Measurements from ENCODE around the gene CIBAR2. TPM values are rescaled to one million over a fixed set of nuclear protein-coding genes. Genes with fewer than 3 reads are reported as not detected.

The CIBAR2 gene
- total and polyA plus RNA-seq, 2 donors (not counting 1 experiment from before 2014, with no cell fraction given): not detected

DNA sequence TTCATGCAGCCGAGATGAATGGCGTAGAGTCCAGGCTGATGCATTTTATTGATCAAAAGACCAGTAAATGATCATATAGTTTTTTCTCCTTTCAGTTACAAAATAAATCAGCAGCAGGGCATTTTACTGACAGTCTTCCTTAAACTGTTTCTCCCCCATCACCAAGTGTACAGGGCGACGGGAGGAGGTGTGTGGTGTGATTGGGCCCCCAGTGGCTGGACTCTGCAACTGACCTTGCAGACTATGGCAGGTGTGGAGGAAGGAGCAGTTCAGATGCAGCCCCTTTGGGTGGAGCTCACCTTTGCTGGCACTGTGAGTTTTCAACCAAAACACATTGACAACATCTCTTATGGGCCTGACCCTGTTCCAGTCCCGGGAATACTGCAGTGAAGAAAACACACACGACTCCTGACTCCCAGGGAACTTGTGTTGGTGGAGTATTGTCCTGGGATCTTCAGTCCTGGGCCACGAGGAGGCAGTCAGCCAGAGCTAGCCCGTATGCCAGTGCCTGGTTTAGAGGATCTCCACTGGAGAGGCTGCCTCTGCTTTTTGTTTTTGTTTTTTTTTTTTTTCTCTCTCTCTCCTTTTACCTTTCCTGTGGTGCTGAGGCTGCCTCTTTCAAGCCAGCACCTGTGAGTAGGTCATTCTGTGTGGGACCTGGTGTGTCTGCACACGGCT is 54.9 kb downstream of the CIBAR2 start:
- DNase-seq (ENCODE audit: low read depth in 2 of 2): no peak

GRCh38 chr16:85056211-85056748 is 56.0 kb downstream of the CIBAR2 start:
- peak; percentile 31 to 57 for DNase-seq (ENCODE audit: low read depth in 2 of 2)

More for the DNA sequence above, 54.9 kb downstream of the CIBAR2 start:
- H3K4me1 ChIP-seq (ENCODE audit: control insufficient read depth, extremely low read depth, insufficient read depth, low read length): peaks cover 5% of the 10 kb centered on the region
- no peak overlapping the region for H3K4me2 ChIP-seq (ENCODE audit: extremely low read depth, insufficient read depth, low read length)
- no peak overlapping the region for H3K9ac ChIP-seq (ENCODE audit: insufficient read depth, low read length)
- no peak overlapping the region for H2AFZ ChIP-seq (ENCODE audit: low read length)
- no peaks in the 10 kb centered on the region for H3K27me3 ChIP-seq (ENCODE audit: control insufficient read depth, insufficient read depth, low read length)
- H3K4me3 ChIP-seq (replicated peaks in 1 of 4; ENCODE audit: control extremely low read depth in 1 of 4, insufficient read depth in 1 of 4, low read depth in 3 of 4, low read length in 4 of 4): no peak overlapping the region
- no peak overlapping the region for H3K27ac ChIP-seq (ENCODE audit: insufficient read depth, low read length)
- no peak for TF ChIP-seq CTCF (conservative IDR thresholded peaks at IDR 0.05 in 1 of 2, IDR thresholded peaks at IDR 0.05 in 1 of 2; ENCODE audit: low read depth in 1 of 2, low read length in 2 of 2)
- no peak for TF ChIP-seq EZH2 (IDR thresholded peaks at IDR 0.05; ENCODE audit: low read length, missing control alignments)
- no peaks in the 10 kb centered on the region for H3K79me2 ChIP-seq (ENCODE audit: control insufficient read depth, insufficient read depth, low read length)
- no peaks in the 10 kb centered on the region for H3K36me3 ChIP-seq (ENCODE audit: control insufficient read depth, insufficient read depth, low read length)
- no peaks in the 10 kb centered on the region for H4K20me1 ChIP-seq (ENCODE audit: control insufficient read depth, extremely low read depth, insufficient read depth, low read length)
- no peaks in the 10 kb centered on the region for H3K9me3 ChIP-seq (ENCODE audit: control insufficient read depth, insufficient read depth, low read depth, low read length)

More at GRCh38 chr16:85056211-85056748, 56.0 kb downstream of the CIBAR2 start:
- no peak for TF ChIP-seq EZH2 (IDR thresholded peaks at IDR 0.05; ENCODE audit: low read length, missing control alignments)
- peak; percentile 45 to 72 for TF ChIP-seq CTCF (conservative IDR thresholded peaks at IDR 0.05 in 1 of 2, IDR thresholded peaks at IDR 0.05 in 1 of 2; ENCODE audit: low read depth in 1 of 2, low read length in 2 of 2)
- Histone ChIP-seq H3K4me3 (replicated peaks in 1 of 4; ENCODE audit: control extremely low read depth in 1 of 4, insufficient read depth in 1 of 4, low read depth in 3 of 4, low read length in 4 of 4) (no peak overlapping the region), H3K27me3 (ENCODE audit: control insufficient read depth, insufficient read depth, low read length) (no peaks in the 10 kb centered on the region), H4K20me1 (ENCODE audit: control insufficient read depth, extremely low read depth, insufficient read depth, low read length) (no peaks in the 10 kb centered on the region), H3K79me2 (ENCODE audit: control insufficient read depth, insufficient read depth, low read length) (no peaks in the 10 kb centered on the region), H3K9me3 (ENCODE audit: control insufficient read depth, insufficient read depth, low read depth, low read length) (no peaks in the 10 kb centered on the region), H3K27ac (ENCODE audit: insufficient read depth, low read length) (no peak overlapping the region), H3K9ac (ENCODE audit: insufficient read depth, low read length) (no peak overlapping the region), H3K4me2 (ENCODE audit: extremely low read depth, insufficient read depth, low read length) (peak overlapping the region; percentile 82), H3K36me3 (ENCODE audit: control insufficient read depth, insufficient read depth, low read length) (no peaks in the 10 kb centered on the region), H2AFZ (ENCODE audit: low read length) (no peak overlapping the region), H3K4me1 (ENCODE audit: control insufficient read depth, extremely low read depth, insufficient read depth, low read length) (peaks cover 5% of the 10 kb centered on the region)

Measured in fibroblast of lung (primary cell).